ENCODE measurements around the gene HAO1. TPM values are rescaled to one million over a fixed set of nuclear protein-coding genes. Genes with fewer than 3 reads are reported as not detected.

HAO1 gene
- total RNA-seq, 1 experiment from 2014 or later: not detected

GRCh38 chr20:7981374-7981773 lies 41.1 kb upstream of the HAO1 start:
- Mint-ChIP-seq H3K4me3 (ENCODE audit: unreplicated experiment) (no peak overlapping the region), H3K27me3 (ENCODE audit: insufficient read depth, unreplicated experiment) (no peaks in the 10 kb centered on the region), H3K27ac (ENCODE audit: low read depth, unreplicated experiment) (no peak overlapping the region), H3K4me1 (ENCODE audit: insufficient read depth, unreplicated experiment) (no peaks in the 10 kb centered on the region), H3K36me3 (ENCODE audit: insufficient read depth, unreplicated experiment) (peaks cover 31% of the 10 kb centered on the region), H3K9me3 (ENCODE audit: unreplicated experiment) (no peaks in the 10 kb centered on the region)
- TF ChIP-seq, protein P1, sequence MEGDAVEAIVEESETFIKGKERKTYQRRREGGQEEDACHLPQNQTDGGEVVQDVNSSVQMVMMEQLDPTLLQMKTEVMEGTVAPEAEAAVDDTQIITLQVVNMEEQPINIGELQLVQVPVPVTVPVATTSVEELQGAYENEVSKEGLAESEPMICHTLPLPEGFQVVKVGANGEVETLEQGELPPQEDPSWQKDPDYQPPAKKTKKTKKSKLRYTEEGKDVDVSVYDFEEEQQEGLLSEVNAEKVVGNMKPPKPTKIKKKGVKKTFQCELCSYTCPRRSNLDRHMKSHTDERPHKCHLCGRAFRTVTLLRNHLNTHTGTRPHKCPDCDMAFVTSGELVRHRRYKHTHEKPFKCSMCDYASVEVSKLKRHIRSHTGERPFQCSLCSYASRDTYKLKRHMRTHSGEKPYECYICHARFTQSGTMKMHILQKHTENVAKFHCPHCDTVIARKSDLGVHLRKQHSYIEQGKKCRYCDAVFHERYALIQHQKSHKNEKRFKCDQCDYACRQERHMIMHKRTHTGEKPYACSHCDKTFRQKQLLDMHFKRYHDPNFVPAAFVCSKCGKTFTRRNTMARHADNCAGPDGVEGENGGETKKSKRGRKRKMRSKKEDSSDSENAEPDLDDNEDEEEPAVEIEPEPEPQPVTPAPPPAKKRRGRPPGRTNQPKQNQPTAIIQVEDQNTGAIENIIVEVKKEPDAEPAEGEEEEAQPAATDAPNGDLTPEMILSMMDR (IDR thresholded peaks at IDR 0.05; ENCODE audit: unreplicated experiment): no peak
- intact Hi-C loops (cut with micrococcal nuclease): no loop called here
- no TSS peak for BruUV-seq (replicated peaks)
- POLR2A ChIA-PET: interaction anchor here (1.1 to 1.6 kb wide), 3 partner anchors 11 to 741 kb away, joined by 4 to 6 read pairs (median 4); no protein-coding TSS in a partner anchor
- CTCF ChIA-PET: interaction anchor here (0.6 to 4.3 kb wide), 8 partner anchors 9 to 1076 kb away, joined by 3 to 35 read pairs (median 7); no protein-coding TSS in a partner anchor
- DNase-seq (ENCODE audit: unreplicated experiment): no peak

DNA sequence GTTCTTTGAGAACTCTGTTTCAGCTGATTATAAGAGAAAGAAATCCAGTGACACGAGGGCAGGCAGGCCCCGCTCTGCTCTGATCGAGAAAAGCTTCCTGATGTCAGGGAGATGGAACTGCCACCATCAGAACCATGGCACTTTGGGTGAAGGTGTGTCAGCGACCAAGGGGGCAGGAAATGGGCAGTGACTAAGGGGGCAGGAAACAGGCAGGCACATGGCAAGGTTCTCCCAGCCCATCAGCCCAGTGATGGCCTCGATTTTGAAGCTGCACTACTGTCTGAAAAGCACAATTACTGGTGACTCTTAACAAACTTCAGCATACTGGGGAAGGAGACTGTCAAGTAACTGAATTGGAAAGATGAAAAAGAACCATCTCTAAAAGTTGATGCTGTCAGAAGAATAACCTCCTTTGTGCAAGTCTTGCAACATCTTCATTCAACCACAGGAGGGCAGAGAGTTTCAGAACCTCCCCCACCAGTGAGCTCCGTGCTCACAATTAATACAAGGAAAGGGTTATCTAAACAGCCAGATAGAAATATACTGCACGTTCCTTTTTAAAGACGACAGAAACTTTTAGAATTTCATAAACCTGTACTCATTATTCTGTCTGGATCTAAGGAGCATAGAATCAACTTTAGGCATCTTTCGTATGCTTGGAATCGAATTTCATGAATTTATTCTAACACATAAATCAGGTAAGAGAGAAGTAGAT lies 40.2 kb upstream of the HAO1 start:
- POLR2A ChIA-PET: interaction anchor here (1.4 kb wide), 1 partner anchor 742 kb away, joined by 4 read pairs; no protein-coding TSS in a partner anchor
- intact Hi-C loops (cut with micrococcal nuclease): loop anchor here (1.0 kb wide), 1 partner anchor 742 kb away; no protein-coding TSS in a partner anchor
- TF ChIP-seq, protein P1 (IDR thresholded peaks at IDR 0.05; ENCODE audit: unreplicated experiment): peak; percentile 44
- CTCF ChIA-PET: interaction anchor here (0.6 to 4.0 kb wide), 25 partner anchors 8 to 770 kb away, joined by 3 to 34 read pairs (median 4); no protein-coding TSS in a partner anchor
- Mint-ChIP-seq H3K4me1 (ENCODE audit: insufficient read depth, unreplicated experiment) (no peaks in the 10 kb centered on the region), H3K27ac (ENCODE audit: low read depth, unreplicated experiment) (no peak overlapping the region), H3K27me3 (ENCODE audit: insufficient read depth, unreplicated experiment) (no peaks in the 10 kb centered on the region), H3K4me3 (ENCODE audit: unreplicated experiment) (no peak overlapping the region), H3K9me3 (ENCODE audit: unreplicated experiment) (no peaks in the 10 kb centered on the region), H3K36me3 (ENCODE audit: insufficient read depth, unreplicated experiment) (peaks cover 30% of the 10 kb centered on the region)
- BruUV-seq (replicated peaks): no TSS peak
- DNase-seq (ENCODE audit: unreplicated experiment): peak; percentile 41

DNA sequence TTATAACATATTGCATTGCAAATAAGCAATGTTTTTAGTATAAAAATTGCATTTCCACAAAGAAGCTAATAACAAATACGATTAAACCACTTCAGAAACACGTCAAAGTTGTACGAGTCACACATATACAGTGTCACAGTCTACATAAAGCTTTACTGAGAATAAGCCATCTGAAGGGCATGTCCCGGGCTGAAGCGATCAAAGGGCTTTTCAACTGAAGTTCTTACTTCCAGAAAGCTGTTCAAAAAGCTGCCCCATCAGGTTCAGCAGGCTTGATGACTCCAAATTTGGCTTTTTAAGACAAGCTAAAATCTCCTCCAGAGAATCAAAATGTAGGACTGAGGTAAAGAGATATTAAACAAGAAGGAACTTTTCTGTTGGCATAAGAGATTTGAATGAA lies 37.5 kb upstream of the HAO1 start:
- H3K36me3 Mint-ChIP-seq (ENCODE audit: insufficient read depth, unreplicated experiment): peaks cover 26% of the 10 kb centered on the region
- H3K27ac Mint-ChIP-seq (ENCODE audit: low read depth, unreplicated experiment): no peak overlapping the region
- BruUV-seq (replicated peaks): no TSS peak
- H3K4me1 Mint-ChIP-seq (ENCODE audit: insufficient read depth, unreplicated experiment): no peaks in the 10 kb centered on the region
- no peak for DNase-seq (ENCODE audit: unreplicated experiment)
- intact Hi-C loops (cut with micrococcal nuclease): no loop called here
- H3K9me3 Mint-ChIP-seq (ENCODE audit: unreplicated experiment): no peaks in the 10 kb centered on the region
- TF ChIP-seq, protein P1 (IDR thresholded peaks at IDR 0.05; ENCODE audit: unreplicated experiment): no peak
- POLR2A ChIA-PET: no interaction called here
- H3K27me3 Mint-ChIP-seq (ENCODE audit: insufficient read depth, unreplicated experiment): no peaks in the 10 kb centered on the region
- H3K4me3 Mint-ChIP-seq (ENCODE audit: unreplicated experiment): no peak overlapping the region
- CTCF ChIA-PET: interaction anchor here (0.7 to 4.0 kb wide), 4 partner anchors 9 to 744 kb away, joined by 3 to 34 read pairs (median 6); no protein-coding TSS in a partner anchor

- POLR2A ChIA-PET: interaction anchor here (0.6 to 0.7 kb wide), 2 partner anchors 48 to 68 kb away, joined by 3 read pairs; no protein-coding TSS in a partner anchor
- TF ChIP-seq, protein P1 (IDR thresholded peaks at IDR 0.05; ENCODE audit: unreplicated experiment): no peak
- DNase-seq (ENCODE audit: unreplicated experiment): no peak
- H3K27me3 Mint-ChIP-seq (ENCODE audit: insufficient read depth, unreplicated experiment): no peaks in the 10 kb centered on the region
- CTCF ChIA-PET: interaction anchor here (0.6 to 3.3 kb wide), 3 partner anchors 16 to 1357 kb away, joined by 3 to 9 read pairs (median 3); no protein-coding TSS in a partner anchor
- H3K4me1 Mint-ChIP-seq (ENCODE audit: insufficient read depth, unreplicated experiment): no peaks in the 10 kb centered on the region
- no TSS peak for BruUV-seq (replicated peaks)
- H3K27ac Mint-ChIP-seq (ENCODE audit: low read depth, unreplicated experiment): no peak overlapping the region
- H3K36me3 Mint-ChIP-seq (ENCODE audit: insufficient read depth, unreplicated experiment): peaks cover 10% of the 10 kb centered on the region
- H3K4me3 Mint-ChIP-seq (ENCODE audit: unreplicated experiment): no peak overlapping the region
- intact Hi-C loops (cut with micrococcal nuclease): no loop called here
- peaks cover 2% of the 10 kb centered on the region for H3K9me3 Mint-ChIP-seq (ENCODE audit: unreplicated experiment)
Observed at GRCh38 chr20:7975851-7976414, 35.7 kb upstream of the HAO1 start.
